ENCODE data around the gene AAMP. TPM values are rescaled to one million over a fixed set of nuclear protein-coding genes. Genes with fewer than 3 reads are reported as not detected.

AAMP gene
- total and polyA plus RNA-seq, 3 donors from 2014 or later: 112 to 177 (median 154) TPM

- no peak for DNase-seq
- Histone ChIP-seq H3K9me3 (no peaks in the 10 kb centered on the region), H3K4me1 (peaks cover 39% of the 10 kb centered on the region), H3K36me3 (ENCODE audit: low read depth, missing control alignments) (no peaks in the 10 kb centered on the region), H3K27ac (peak overlapping the region; percentile 66 to 86), H3K27me3 (no peaks in the 10 kb centered on the region), H3K4me3 (no peak overlapping the region)
- 91% methylated on average over 6 of the region's 6 CpGs for WGBS, 2 donors
- TF ChIP-seq CTCF (IDR thresholded peaks at IDR 0.05) (no peak), POLR2A (IDR thresholded peaks at IDR 0.05) (no peak)
- intact Hi-C loops (cut with DNase I; ENCODE audit: low total_unique reads): no loop called here
Observed at GRCh38 chr2:218228366-218229090, 41.4 kb downstream of the AAMP start.

GRCh38 chr2:218226903-218227302, 43.0 kb downstream of the AAMP start:
- intact Hi-C loops (cut with DNase I; ENCODE audit: low total_unique reads): no loop called here

GRCh38 chr2:218224186-218224585, 45.8 kb downstream of the AAMP start:
- TF ChIP-seq CTCF (IDR thresholded peaks at IDR 0.05) (no peak), POLR2A (IDR thresholded peaks at IDR 0.05) (no peak)
- Histone ChIP-seq H3K4me3 (no peak overlapping the region), H3K27ac (no peak overlapping the region), H3K36me3 (ENCODE audit: low read depth, missing control alignments) (no peaks in the 10 kb centered on the region), H3K4me1 (peaks cover 46% of the 10 kb centered on the region), H3K9me3 (no peaks in the 10 kb centered on the region), H3K27me3 (no peaks in the 10 kb centered on the region)
- intact Hi-C loops (cut with DNase I; ENCODE audit: low total_unique reads): no loop called here
- 70 to 74% methylated on average over 1 of the region's 1 CpG for WGBS, 2 donors
- DNase-seq: no peak

More at GRCh38 chr2:218226903-218227302, 43.0 kb downstream of the AAMP start:
- Histone ChIP-seq H3K4me3 (no peak overlapping the region), H3K36me3 (ENCODE audit: low read depth, missing control alignments) (no peaks in the 10 kb centered on the region), H3K27ac (no peak overlapping the region), H3K9me3 (no peaks in the 10 kb centered on the region), H3K4me1 (peaks cover 47% of the 10 kb centered on the region), H3K27me3 (no peaks in the 10 kb centered on the region)
- DNase-seq: no peak
- TF ChIP-seq POLR2A (IDR thresholded peaks at IDR 0.05) (no peak), CTCF (IDR thresholded peaks at IDR 0.05) (no peak)
- 81 to 84% methylated on average over 3 of the region's 3 CpGs for WGBS, 2 donors

- no peaks in the 10 kb centered on the region for H3K27me3 ChIP-seq
- TF ChIP-seq CTCF (IDR thresholded peaks at IDR 0.05): no peak
- TF ChIP-seq POLR2A (IDR thresholded peaks at IDR 0.05): no peak
- H3K4me3 ChIP-seq: no peak overlapping the region
- no peaks in the 10 kb centered on the region for H3K9me3 ChIP-seq
- 70 to 77% methylated on average over 5 of the region's 5 CpGs for WGBS, 2 donors
- no peak for DNase-seq
- intact Hi-C loops (cut with DNase I; ENCODE audit: low total_unique reads): no loop called here
- no peaks in the 10 kb centered on the region for H3K36me3 ChIP-seq (ENCODE audit: low read depth, missing control alignments)
- H3K4me1 ChIP-seq: peaks cover 47% of the 10 kb centered on the region
- no peak overlapping the region for H3K27ac ChIP-seq
Observed at GRCh38 chr2:218223046-218223445, 46.9 kb downstream of the AAMP start.

- H3K9me3 ChIP-seq: no peaks in the 10 kb centered on the region
- TF ChIP-seq CTCF (IDR thresholded peaks at IDR 0.05) (no peak), POLR2A (IDR thresholded peaks at IDR 0.05) (no peak)
- H3K36me3 ChIP-seq (ENCODE audit: low read depth, missing control alignments): no peaks in the 10 kb centered on the region
- DNase-seq: no peak
- H3K4me1 ChIP-seq: peaks cover 43% of the 10 kb centered on the region
- intact Hi-C loops (cut with DNase I; ENCODE audit: low total_unique reads): no loop called here
- no peaks in the 10 kb centered on the region for H3K27me3 ChIP-seq
- H3K27ac ChIP-seq: no peak overlapping the region
- 70 to 76% methylated on average over 5 of the region's 5 CpGs for WGBS, 2 donors
- no peak overlapping the region for H3K4me3 ChIP-seq
Observed at GRCh38 chr2:218221000-218221399, 48.9 kb downstream of the AAMP start.

Data from testis (tissue), 3 donors.